Prostate gland (tissue), 2 donors: Measurements from ENCODE around the gene DIPK1B. TPM values are rescaled to one million over a fixed set of nuclear protein-coding genes. Genes with fewer than 3 reads are reported as not detected.

Experiments
- DNase-seq: peaks from one replicate; pipeline ENCODE4 v3.0.0-alpha.2; 2019; ENCODE audit warnings: low spot score
- H3K27ac ChIP-seq, 2 donors: fragments of 200-600 bp; sonication (generic); 2 replicates each; pipeline ENCODE4 v1.5.1; 2017 to 2019
- H3K27me3 ChIP-seq: fragments of 200-600 bp; sonication (generic); replicated peaks from 2 replicates; pipeline ENCODE4 v1.5.1; 2019; ENCODE audit not compliant: insufficient read depth
- H3K36me3 ChIP-seq, 2 donors: fragments of 200-600 bp; sonication (generic); 1 replicate in 1 of 2; 2 replicates in 1 of 2; pipeline versions ENCODE4 v1.5.1 to v1.8.1; 2017 to 2019
- H3K4me1 ChIP-seq: fragments of 200-600 bp; sonication (generic); replicated peaks from 2 replicates; pipeline ENCODE4 v1.5.1; 2019
- H3K4me3 ChIP-seq, 2 donors: fragments of 200-600 bp; sonication (generic); 2 replicates each; pipeline ENCODE4 v1.5.1; 2017 to 2019
- H3K9me3 ChIP-seq: fragments of 200-600 bp; sonication (generic); 2 replicates; pipeline ENCODE4 v1.5.1; 2017
- POLR2A ChIP-seq: fragments of 450-650 bp; IDR thresholded peaks from one replicate; pipeline ENCODE4 v1.6.1; 2016; ENCODE audit warnings: antibody characterized with exemption, mild to moderate bottlenecking
- POLR2AphosphoS5 ChIP-seq: sonication (generic); formaldehyde crosslinking; IDR thresholded peaks from one replicate; pipeline ENCODE4 v1.6.1; 2017; ENCODE audit warnings: antibody characterized with exemption
- whole genome bisulfite sequencing: methylation state at CpG from one replicate; pipeline ENCODE4 v1.1.5; 2018; 5-methylcytosine and 5-hydroxymethylcytosine counted together
- intact Hi-C: fragments of 100-400 bp; cut with DNase I; formaldehyde crosslinking; loops from one replicate; pipeline ENCODE4 v1.14.2; 2022
- total RNA-seq, 2 donors: library from RNA; depleted of rRNA; stranded (reverse); fragments of >200 nt; gene quantifications; one replicate each; pipeline ENCODE4 v1.1.0, GENCODE V29; 2016
- TF ChIP-seq, protein P1 (sequence below), 4 experiments: fragments of 200-600 bp in 2 of 4; fragments of 450-650 bp in 2 of 4; sonication (generic) in 2 of 4; IDR thresholded peaks; 1 replicate in 3 of 4; 2 replicates in 1 of 4; pipeline ENCODE4 v1.5.1; 2016 to 2019; ENCODE audit warnings: antibody characterized with exemption in 4 of 4, mild to moderate bottlenecking in 2 of 4, moderate library complexity in 2 of 4

DIPK1B gene
- total RNA-seq, 2 donors from 2014 or later, result 18.9 to 27.8 TPM

DNA sequence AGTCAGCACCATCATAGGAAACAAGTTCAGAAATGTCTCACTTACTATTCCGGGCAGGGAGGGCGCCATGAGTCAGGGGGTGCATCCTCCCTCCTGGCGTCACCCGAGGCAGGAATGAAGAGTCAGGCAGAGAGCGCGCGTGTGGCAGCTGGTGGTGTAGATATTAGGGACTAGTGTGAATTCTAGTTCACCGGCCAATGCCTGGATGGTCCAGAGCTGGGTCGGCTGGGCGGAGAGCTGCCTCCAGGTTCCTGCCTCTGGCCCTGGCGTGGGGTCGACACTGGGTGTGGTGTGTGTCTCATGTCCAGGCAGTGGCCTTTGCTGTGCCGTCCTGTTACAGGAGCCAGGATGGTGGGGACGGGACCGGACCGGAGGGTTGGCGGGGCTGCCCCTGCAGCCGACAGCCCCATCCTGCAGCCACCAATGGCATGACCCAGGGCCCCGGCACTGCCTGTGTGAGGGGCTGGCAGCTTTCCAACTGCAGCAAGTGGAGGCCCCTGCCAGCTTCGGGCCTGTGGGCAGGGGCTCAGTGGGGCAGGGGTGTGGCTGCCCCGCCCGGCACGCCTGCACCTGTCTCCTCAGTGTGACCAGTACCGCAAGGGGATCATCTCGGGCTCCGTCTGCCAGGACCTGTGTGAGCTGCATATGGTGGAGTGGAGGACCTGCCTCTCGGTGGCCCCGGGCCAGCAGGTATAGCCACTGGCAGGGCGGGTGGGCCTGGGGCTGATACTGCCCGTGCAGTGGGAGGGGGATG, 9.1 kb downstream of the DIPK1B start:
- H3K4me1 ChIP-seq, result peaks cover 6% of the 10 kb centered on the region
- intact Hi-C loops, result loop anchor here (10.0 kb wide), 1 partner anchor 123 kb away; the partner anchor contains the start of genes AJM1 and PHPT1
- 66% methylated on average over 30 of the region's 30 CpGs for WGBS
- H3K27me3 ChIP-seq, result no peaks in the 10 kb centered on the region
- TF ChIP-seq, protein P1, sequence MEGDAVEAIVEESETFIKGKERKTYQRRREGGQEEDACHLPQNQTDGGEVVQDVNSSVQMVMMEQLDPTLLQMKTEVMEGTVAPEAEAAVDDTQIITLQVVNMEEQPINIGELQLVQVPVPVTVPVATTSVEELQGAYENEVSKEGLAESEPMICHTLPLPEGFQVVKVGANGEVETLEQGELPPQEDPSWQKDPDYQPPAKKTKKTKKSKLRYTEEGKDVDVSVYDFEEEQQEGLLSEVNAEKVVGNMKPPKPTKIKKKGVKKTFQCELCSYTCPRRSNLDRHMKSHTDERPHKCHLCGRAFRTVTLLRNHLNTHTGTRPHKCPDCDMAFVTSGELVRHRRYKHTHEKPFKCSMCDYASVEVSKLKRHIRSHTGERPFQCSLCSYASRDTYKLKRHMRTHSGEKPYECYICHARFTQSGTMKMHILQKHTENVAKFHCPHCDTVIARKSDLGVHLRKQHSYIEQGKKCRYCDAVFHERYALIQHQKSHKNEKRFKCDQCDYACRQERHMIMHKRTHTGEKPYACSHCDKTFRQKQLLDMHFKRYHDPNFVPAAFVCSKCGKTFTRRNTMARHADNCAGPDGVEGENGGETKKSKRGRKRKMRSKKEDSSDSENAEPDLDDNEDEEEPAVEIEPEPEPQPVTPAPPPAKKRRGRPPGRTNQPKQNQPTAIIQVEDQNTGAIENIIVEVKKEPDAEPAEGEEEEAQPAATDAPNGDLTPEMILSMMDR (IDR thresholded peaks at IDR 0.05), result no peak
- TF ChIP-seq POLR2A, result no peak
- no peak for TF ChIP-seq POLR2AphosphoS5
- H3K9me3 ChIP-seq, result no peaks in the 10 kb centered on the region
- H3K4me3 ChIP-seq, result no peak overlapping the region
- H3K27ac ChIP-seq, result peak overlapping the region in 1 of 2 donors; percentile 27
- no peak for DNase-seq
- peaks cover 0 to 5% of the 10 kb centered on the region in 2 donors for H3K36me3 ChIP-seq

DNA sequence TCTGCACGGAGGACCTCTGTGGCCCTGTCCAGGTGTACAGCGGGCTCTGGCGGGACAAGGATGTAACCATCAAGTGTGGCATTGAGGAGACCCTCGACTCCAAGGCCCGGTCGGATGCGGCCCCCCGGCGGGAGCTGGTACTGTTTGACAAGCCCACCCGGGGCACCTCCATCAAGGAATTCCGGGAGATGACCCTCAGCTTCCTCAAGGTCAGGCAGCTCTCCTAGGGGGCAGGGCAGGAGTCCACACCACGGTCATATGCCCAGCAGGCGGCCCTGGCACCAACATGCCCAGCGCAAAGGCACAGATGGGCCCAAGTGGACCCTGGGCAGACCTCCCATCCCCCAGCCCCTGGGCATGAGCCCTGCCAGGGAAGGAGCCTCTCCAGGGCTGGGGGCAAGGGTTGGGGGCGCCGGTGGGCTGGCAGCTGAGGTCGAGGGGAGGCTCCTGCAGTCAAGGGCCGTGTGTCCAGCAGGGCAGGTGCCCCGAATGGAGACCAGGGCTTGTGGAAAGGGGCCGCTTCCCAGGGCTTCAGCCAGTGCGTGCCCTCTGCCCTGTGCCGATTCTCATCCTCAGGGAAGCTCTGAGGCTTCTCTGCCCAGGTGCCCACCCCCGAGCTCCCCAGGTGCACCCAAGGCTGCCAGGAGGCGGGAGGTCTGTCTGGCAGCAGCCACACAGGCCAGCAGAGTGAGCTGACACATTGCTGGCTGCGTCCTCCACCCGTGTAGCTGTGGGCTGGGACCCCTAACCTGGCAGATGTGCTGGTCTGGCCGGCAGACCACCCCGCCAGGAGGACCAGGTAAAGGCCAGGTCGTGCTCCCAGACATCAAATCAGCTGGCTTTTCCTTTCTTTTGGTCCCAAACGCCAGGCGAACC, 10.0 kb downstream of the DIPK1B start:
- 74% methylated on average over 26 of the region's 31 CpGs for WGBS
- Histone ChIP-seq H3K36me3 (peaks cover 0 to 5% of the 10 kb centered on the region in 2 donors), H3K4me1 (peaks cover 7% of the 10 kb centered on the region), H3K27ac (no peak overlapping the region), H3K4me3 (no peak overlapping the region), H3K27me3 (no peaks in the 10 kb centered on the region), H3K9me3 (no peaks in the 10 kb centered on the region)
- no peak for DNase-seq
- no peak for TF ChIP-seq POLR2A
- TF ChIP-seq POLR2AphosphoS5, result no peak
- TF ChIP-seq, protein P1 (IDR thresholded peaks at IDR 0.05), result no peak
- intact Hi-C loops, result loop anchor here (10.0 kb wide), 1 partner anchor 122 kb away; the partner anchor contains the start of genes AJM1 and PHPT1

DNA sequence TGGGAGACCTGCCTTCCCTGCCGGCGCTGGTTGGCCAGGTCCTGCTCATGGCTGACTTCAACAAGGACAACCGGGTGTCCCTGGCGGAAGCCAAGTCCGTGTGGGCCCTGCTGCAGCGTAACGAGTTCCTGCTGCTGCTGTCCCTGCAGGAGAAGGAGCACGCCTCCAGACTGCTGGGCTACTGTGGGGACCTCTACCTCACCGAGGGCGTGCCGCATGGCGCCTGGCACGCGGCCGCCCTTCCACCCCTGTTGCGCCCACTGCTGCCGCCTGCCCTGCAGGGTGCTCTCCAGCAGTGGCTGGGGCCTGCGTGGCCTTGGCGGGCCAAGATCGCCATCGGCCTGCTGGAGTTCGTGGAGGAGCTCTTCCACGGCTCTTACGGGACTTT, 10.6 kb downstream of the DIPK1B start:
- H3K27ac ChIP-seq, result no peak overlapping the region

DNA sequence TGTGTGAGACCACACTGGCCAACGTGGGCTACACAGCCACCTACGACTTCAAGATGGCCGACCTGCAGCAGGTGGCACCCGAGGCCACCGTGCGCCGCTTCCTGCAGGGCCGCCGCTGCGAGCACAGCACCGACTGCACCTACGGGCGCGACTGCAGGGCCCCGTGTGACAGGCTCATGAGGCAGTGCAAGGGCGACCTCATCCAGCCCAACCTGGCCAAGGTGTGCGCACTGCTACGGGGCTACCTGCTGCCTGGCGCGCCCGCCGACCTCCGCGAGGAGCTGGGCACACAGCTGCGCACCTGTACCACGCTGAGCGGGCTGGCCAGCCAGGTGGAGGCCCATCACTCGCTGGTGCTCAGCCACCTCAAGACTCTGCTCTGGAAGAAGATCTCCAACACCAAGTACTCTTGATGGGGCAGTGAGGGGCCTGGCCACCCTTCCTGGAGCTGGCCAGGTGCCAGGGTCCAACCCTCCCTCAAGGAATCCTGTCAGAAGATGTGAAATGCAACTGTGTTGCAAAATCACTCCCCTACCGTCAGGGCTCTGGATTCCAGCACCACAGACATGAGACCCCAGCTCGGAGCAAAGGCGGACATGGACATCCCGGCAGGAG, 11.1 kb downstream of the DIPK1B start:
- WGBS, result 91% methylated on average over 23 of the region's 32 CpGs
- intact Hi-C loops, result loop anchor here (10.0 kb wide), 1 partner anchor 121 kb away; the partner anchor contains the start of genes AJM1 and PHPT1
- TF ChIP-seq, protein P1 (IDR thresholded peaks at IDR 0.05), result no peak
- TF ChIP-seq POLR2AphosphoS5 (no peak), POLR2A (no peak)
- no peak overlapping the region for H3K4me3 ChIP-seq
- peaks cover 7% of the 10 kb centered on the region for H3K4me1 ChIP-seq
- H3K27me3 ChIP-seq, result no peaks in the 10 kb centered on the region
- no peaks in the 10 kb centered on the region for H3K9me3 ChIP-seq
- DNase-seq, result no peak
- H3K36me3 ChIP-seq, result peaks cover 0 to 5% of the 10 kb centered on the region in 2 donors
- no peak overlapping the region for H3K27ac ChIP-seq

More for the DNA sequence above, 10.6 kb downstream of the DIPK1B start:
- Histone ChIP-seq H3K9me3 (no peaks in the 10 kb centered on the region), H3K27me3 (no peaks in the 10 kb centered on the region), H3K36me3 (peaks cover 0 to 5% of the 10 kb centered on the region in 2 donors), H3K4me3 (no peak overlapping the region), H3K4me1 (peaks cover 7% of the 10 kb centered on the region)
- TF ChIP-seq POLR2AphosphoS5 (no peak), POLR2A (no peak)
- TF ChIP-seq, protein P1 (IDR thresholded peaks at IDR 0.05), result no peak
- DNase-seq, result no peak
- intact Hi-C loops, result loop anchor here (10.0 kb wide), 1 partner anchor 122 kb away; the partner anchor contains the start of genes AJM1 and PHPT1
- 86% methylated on average over 20 of the region's 24 CpGs for WGBS
